RWPE2 (cell line): ENCODE results near the gene NPNT.

ENCODE experiments used
- ATAC-seq: fragments of 200-7000 bp; cut with Tn5 transposase; 3 replicates; pipeline ENCODE4 v1.9.1; 2021; ENCODE audit warnings: low read depth
- DNase-seq: peaks from one replicate; pipeline ENCODE4 v3.0.0-alpha.2; 2020; ENCODE audit warnings: low spot score
- H3K27ac ChIP-seq: fragments of 450-650 bp; 2 replicates; pipeline ENCODE4 v1.5.1; 2017; ENCODE audit warnings: mild to moderate bottlenecking; ENCODE audit not compliant: poor library complexity, severe bottlenecking
- H3K27me3 ChIP-seq: fragments of 250-450 bp; sonication (Bioruptor Pico); 2 replicates; pipeline ENCODE4 v1.5.1; 2021; ENCODE audit warnings: mild to moderate bottlenecking, moderate library complexity; ENCODE audit not compliant: insufficient read depth, poor library complexity, severe bottlenecking
- H3K36me3 ChIP-seq: fragments of 250-450 bp; sonication (Bioruptor Pico); 2 replicates; pipeline ENCODE4 v1.5.1; 2020; ENCODE audit warnings: low read depth, mild to moderate bottlenecking, moderate library complexity
- H3K4me1 ChIP-seq: fragments of 250-450 bp; sonication (Bioruptor Pico); 2 replicates; pipeline ENCODE4 v1.5.1; 2021; ENCODE audit warnings: mild to moderate bottlenecking, moderate library complexity; ENCODE audit not compliant: insufficient read depth, poor library complexity, severe bottlenecking
- H3K4me3 ChIP-seq: fragments of 250-450 bp; sonication (Bioruptor Pico); 2 replicates; pipeline ENCODE4 v1.5.1; 2021; ENCODE audit warnings: mild to moderate bottlenecking, moderate library complexity; ENCODE audit not compliant: severe bottlenecking
- H3K9me3 ChIP-seq: fragments of 250-450 bp; sonication (Bioruptor Pico); 2 replicates; pipeline ENCODE4 v1.5.1; 2021; ENCODE audit warnings: mild to moderate bottlenecking, moderate library complexity; ENCODE audit not compliant: severe bottlenecking
- CTCF ChIP-seq: fragments of 450-650 bp; IDR thresholded peaks from one replicate; pipeline ENCODE4 v1.5.1; 2017; ENCODE audit warnings: mild to moderate bottlenecking, moderate library complexity; ENCODE audit not compliant: poor library complexity, severe bottlenecking

The NPNT gene

GRCh38 chr4:106002994-106003393, 107.7 kb downstream of the NPNT start:
- no peak overlapping the region for H3K4me3 ChIP-seq
- DNase-seq (no peak), ATAC-seq (no peak)
- no peak for TF ChIP-seq CTCF
- no peaks in the 10 kb centered on the region for H3K9me3 ChIP-seq
- no peaks in the 10 kb centered on the region for H3K36me3 ChIP-seq
- H3K27ac ChIP-seq = no peak overlapping the region
- no peaks in the 10 kb centered on the region for H3K4me1 ChIP-seq
- no peaks in the 10 kb centered on the region for H3K27me3 ChIP-seq

- no peaks in the 10 kb centered on the region for H3K27me3 ChIP-seq
- no peak overlapping the region for H3K4me3 ChIP-seq
- ATAC-seq (no peak), DNase-seq (no peak)
- no peak for TF ChIP-seq CTCF
- H3K4me1 ChIP-seq = no peaks in the 10 kb centered on the region
- H3K27ac ChIP-seq = no peak overlapping the region
- no peaks in the 10 kb centered on the region for H3K9me3 ChIP-seq
- H3K36me3 ChIP-seq = no peaks in the 10 kb centered on the region
Measured at GRCh38 chr4:106010761-106011160, 115.5 kb downstream of the NPNT start.

GRCh38 chr4:106011387-106011786, 116.1 kb downstream of the NPNT start:
- H3K36me3 ChIP-seq = no peaks in the 10 kb centered on the region
- H3K27ac ChIP-seq = no peak overlapping the region
- H3K9me3 ChIP-seq = no peaks in the 10 kb centered on the region
- H3K4me3 ChIP-seq = no peak overlapping the region
- DNase-seq (no peak), ATAC-seq (no peak)
- no peaks in the 10 kb centered on the region for H3K27me3 ChIP-seq
- no peak for TF ChIP-seq CTCF
- H3K4me1 ChIP-seq = no peaks in the 10 kb centered on the region

- no peaks in the 10 kb centered on the region for H3K27me3 ChIP-seq
- H3K4me3 ChIP-seq = no peak overlapping the region
- ATAC-seq (no peak), DNase-seq (no peak)
- H3K27ac ChIP-seq = no peak overlapping the region
- H3K4me1 ChIP-seq = no peaks in the 10 kb centered on the region
- H3K9me3 ChIP-seq = no peaks in the 10 kb centered on the region
- TF ChIP-seq CTCF = no peak
- no peaks in the 10 kb centered on the region for H3K36me3 ChIP-seq
Measured at GRCh38 chr4:106017975-106018374, 122.7 kb downstream of the NPNT start.

GRCh38 chr4:106019771-106020170, 124.5 kb downstream of the NPNT start:
- H3K36me3 ChIP-seq = no peaks in the 10 kb centered on the region
- ATAC-seq = no peak
- H3K27me3 ChIP-seq = no peaks in the 10 kb centered on the region
- H3K27ac ChIP-seq = no peak overlapping the region
- H3K9me3 ChIP-seq = no peaks in the 10 kb centered on the region
- no peaks in the 10 kb centered on the region for H3K4me1 ChIP-seq
- TF ChIP-seq CTCF = no peak
- DNase-seq = no peak
- no peak overlapping the region for H3K4me3 ChIP-seq
